Upper lobe of right lung (tissue), 1 donor: ENCODE measurements around the gene PCTP. TPM values are rescaled to one million over a fixed set of nuclear protein-coding genes. Genes with fewer than 3 reads are reported as not detected.
A peak's percentile ranks its signal among the peaks of the same experiment; 100 is the strongest.

Experiments used
- ATAC-seq: fragments of 200-7000 bp; cut with Tn5 transposase; one replicate; pipeline ENCODE4 v1.9.1; 2020; ENCODE audit warnings: mild to moderate bottlenecking, moderate library complexity
- DNase-seq: peaks from one replicate; pipeline ENCODE4 v3.0.0-alpha.2; 2020
- H3K27ac ChIP-seq: fragments of 200-600 bp; one replicate; pipeline ENCODE4 v1.8.0; 2022
- H3K27me3 ChIP-seq: fragments of 200-600 bp; one replicate; pipeline ENCODE4 v1.8.0; 2022; ENCODE audit warnings: mild to moderate bottlenecking
- H3K36me3 ChIP-seq: fragments of 200-600 bp; one replicate; pipeline ENCODE4 v1.8.0; 2022
- H3K4me1 ChIP-seq: fragments of 200-600 bp; one replicate; pipeline ENCODE4 v1.8.0; 2022
- H3K4me3 ChIP-seq: fragments of 200-600 bp; one replicate; pipeline ENCODE4 v1.8.0; 2022; ENCODE audit warnings: mild to moderate bottlenecking
- H3K9me3 ChIP-seq: fragments of 200-600 bp; one replicate; pipeline ENCODE4 v1.8.0; 2022
- CTCF ChIP-seq: fragments of 200-600 bp; IDR thresholded peaks from one replicate; pipeline ENCODE4 v1.8.0; 2022; ENCODE audit warnings: antibody characterized with exemption
- intact Hi-C: fragments of 100-400 bp; cut with DNase I; formaldehyde crosslinking; loops from one replicate; pipeline ENCODE4 v1.11.0; 2022
- total RNA-seq: library from RNA; stranded (reverse); fragmentation: NEBNext Ultra II Directional; extraction: Animal tissue kit (Norgen Biotek cat#: 25700); gene quantifications from one replicate; pipeline ENCODE4 v1.2.1, GENCODE V29; 2021
- donor health status: DM: no; HTN: yes; CAD: no; lungs with severe emphysema.

PCTP gene
- total RNA-seq, 1 donor from 2014 or later = 24.7 TPM

- DNase-seq (no peak), ATAC-seq (no peak)
- no peaks in the 10 kb centered on the region for H3K9me3 ChIP-seq
- no peaks in the 10 kb centered on the region for H3K27me3 ChIP-seq
- H3K27ac ChIP-seq = peak overlapping the region; percentile 86
- no peak for TF ChIP-seq CTCF
- no peaks in the 10 kb centered on the region for H3K36me3 ChIP-seq
- H3K4me1 ChIP-seq = peaks cover 18% of the 10 kb centered on the region
- H3K4me3 ChIP-seq = peak overlapping the region; percentile 29
- intact Hi-C loops = no loop called here
Observed at GRCh38 chr17:55729484-55729883, 21.4 kb upstream of the PCTP start.

GRCh38 chr17:55730380-55730779, 20.5 kb upstream of the PCTP start:
- no peak for ATAC-seq
- Histone ChIP-seq H3K27ac (peak overlapping the region; percentile 86), H3K27me3 (no peaks in the 10 kb centered on the region), H3K36me3 (no peaks in the 10 kb centered on the region), H3K4me1 (peaks cover 18% of the 10 kb centered on the region), H3K9me3 (no peaks in the 10 kb centered on the region), H3K4me3 (peak overlapping the region; percentile 29)
- no peak for DNase-seq
- intact Hi-C loops = no loop called here
- TF ChIP-seq CTCF = no peak

GRCh38 chr17:55730808-55731207, 20.0 kb upstream of the PCTP start:
- H3K27me3 ChIP-seq = no peaks in the 10 kb centered on the region
- ATAC-seq (no peak), DNase-seq (no peak)
- H3K27ac ChIP-seq = peak overlapping the region; percentile 86
- H3K36me3 ChIP-seq = no peaks in the 10 kb centered on the region
- TF ChIP-seq CTCF = no peak
- peak overlapping the region; percentile 29 for H3K4me3 ChIP-seq
- H3K4me1 ChIP-seq = peaks cover 18% of the 10 kb centered on the region
- intact Hi-C loops = no loop called here
- no peaks in the 10 kb centered on the region for H3K9me3 ChIP-seq

GRCh38 chr17:55731586-55732250, 19.1 kb upstream of the PCTP start:
- intact Hi-C loops = no loop called here
- TF ChIP-seq CTCF = no peak
- H3K4me1 ChIP-seq = peaks cover 11% of the 10 kb centered on the region
- H3K4me3 ChIP-seq = peak overlapping the region; percentile 29
- no peaks in the 10 kb centered on the region for H3K36me3 ChIP-seq
- ATAC-seq (peak; percentile 81), DNase-seq (no peak)
- H3K9me3 ChIP-seq = no peaks in the 10 kb centered on the region
- peak overlapping the region; percentile 86 for H3K27ac ChIP-seq
- no peaks in the 10 kb centered on the region for H3K27me3 ChIP-seq

- ATAC-seq = no peak
- H3K4me3 ChIP-seq = no peak overlapping the region
- no peak for TF ChIP-seq CTCF
- H3K36me3 ChIP-seq = no peaks in the 10 kb centered on the region
- DNase-seq = no peak
- intact Hi-C loops = no loop called here
- H3K27me3 ChIP-seq = no peaks in the 10 kb centered on the region
- H3K9me3 ChIP-seq = no peaks in the 10 kb centered on the region
- H3K27ac ChIP-seq = no peak overlapping the region
- H3K4me1 ChIP-seq = peaks cover 11% of the 10 kb centered on the region
Observed at GRCh38 chr17:55734128-55734781, 16.6 kb upstream of the PCTP start.
